IgD-negative memory B cell (primary cell): ENCODE data around the gene RAB28. TPM values are rescaled to one million over a fixed set of nuclear protein-coding genes. Genes with fewer than 3 reads are reported as not detected.

Source experiments
- H3K27ac Mint-ChIP-seq, 3 donors: one replicate each; pipeline ENCODE4 v1.8.0; 2020 to 2022; ENCODE audit warnings: mild to moderate bottlenecking in 3 of 3, mixed read lengths in 3 of 3, moderate library complexity in 1 of 3
- H3K27me3 Mint-ChIP-seq: one replicate; pipeline ENCODE4 v1.8.0; 2021; ENCODE audit warnings: mixed read lengths
- H3K36me3 Mint-ChIP-seq: one replicate; pipeline ENCODE4 v1.8.0; 2020; ENCODE audit warnings: mild to moderate bottlenecking, mixed read lengths
- H3K4me1 Mint-ChIP-seq, 3 donors: one replicate each; pipeline ENCODE4 v1.8.0; 2020 to 2022; ENCODE audit warnings: mixed read lengths in 3 of 3, mild to moderate bottlenecking in 1 of 3
- H3K4me3 Mint-ChIP-seq, 4 donors: one replicate each; pipeline ENCODE4 v1.8.0; 2020 to 2022; ENCODE audit warnings: mild to moderate bottlenecking in 4 of 4, mixed read lengths in 4 of 4, moderate library complexity in 3 of 4
- H3K9me3 Mint-ChIP-seq, 3 donors: one replicate each; pipeline ENCODE4 v1.8.0; 2020 to 2021; ENCODE audit warnings: mixed read lengths in 3 of 3, mild to moderate bottlenecking in 1 of 3
- polyA plus RNA-seq: library from polyadenylated mRNA; unstranded; fragments of 300-500 nt; fragmentation: Illumina TruSeq; gene quantifications from one replicate; pipeline ENCODE4 v1.2.3, GENCODE V29; 2021

RAB28 gene
- polyA plus RNA-seq, 1 donor from 2014 or later: 12.1 TPM

DNA sequence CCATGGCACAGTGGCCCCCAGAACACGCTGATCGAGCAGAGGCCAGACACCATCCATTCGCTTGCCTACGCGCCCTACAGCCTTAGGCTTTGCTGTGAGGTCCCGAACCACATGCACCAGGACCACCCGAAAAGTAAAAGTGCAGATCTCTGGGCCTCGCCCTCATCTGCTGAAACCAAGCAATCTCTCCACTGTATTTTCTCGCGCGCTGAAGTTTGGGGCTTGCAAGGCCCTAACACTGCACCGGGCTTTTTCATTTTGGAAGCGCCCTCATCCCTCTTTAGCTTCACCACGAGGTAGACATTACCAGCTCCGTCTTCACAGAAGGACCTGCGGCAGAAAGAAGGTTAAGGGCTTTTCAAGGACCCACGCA is 39.0 kb upstream of the RAB28 start:
- Mint-ChIP-seq H3K36me3 (peaks cover 1% of the 10 kb centered on the region), H3K4me3 (peak overlapping the region in 3 of 4 donors; percentile 21 to 69 (median 63)), H3K27me3 (peaks cover 56% of the 10 kb centered on the region), H3K27ac (peak overlapping the region in 2 of 3 donors; percentile 19 to 94), H3K9me3 (peaks cover 0 to 6% (median 0%) of the 10 kb centered on the region in 3 donors), H3K4me1 (peaks cover 2 to 7% (median 4%) of the 10 kb centered on the region in 3 donors)

DNA sequence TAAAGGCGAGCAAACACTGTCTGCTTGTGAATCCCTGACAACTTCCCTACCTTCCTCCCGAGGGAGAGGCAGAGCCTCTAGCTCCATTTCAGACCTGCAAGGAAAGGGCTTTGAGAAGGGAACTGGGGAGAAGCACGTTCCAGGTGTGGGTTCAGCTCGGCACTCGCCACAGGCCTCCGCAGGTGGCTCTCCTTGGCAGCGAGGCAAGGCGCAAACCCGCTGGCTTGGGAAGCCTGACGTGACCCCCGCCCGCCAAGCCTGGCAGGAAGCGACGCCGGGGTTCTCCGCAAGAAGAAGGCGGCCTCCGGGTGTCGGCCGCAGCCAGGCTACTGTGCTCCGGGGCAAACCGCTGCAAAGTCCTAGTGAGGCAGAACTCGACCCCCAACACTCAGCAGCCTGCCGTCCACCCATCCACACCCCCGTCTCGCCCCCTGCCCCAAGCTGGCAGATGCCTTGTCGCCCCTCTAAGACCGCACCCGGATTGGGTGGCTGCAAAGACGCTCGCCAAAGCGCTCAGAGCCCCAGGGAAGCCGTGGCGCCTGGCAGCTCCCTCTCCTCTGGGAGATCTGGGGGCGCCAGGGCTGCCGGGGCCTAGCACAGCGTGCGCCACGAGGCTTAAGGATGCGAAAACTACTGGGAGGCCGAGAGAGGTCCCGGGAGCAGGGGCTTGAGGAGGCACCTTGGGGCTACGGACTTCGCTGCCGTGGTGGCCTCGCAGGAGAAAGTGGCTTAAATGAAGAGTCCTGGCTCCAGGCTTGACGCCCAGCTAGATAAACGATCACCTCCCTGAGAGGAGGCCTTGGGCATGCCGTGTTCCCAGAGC is 38.4 kb upstream of the RAB28 start:
- peak overlapping the region in 3 of 4 donors; percentile 30 to 71 (median 69) for H3K4me3 Mint-ChIP-seq
- peaks cover 0 to 6% (median 0%) of the 10 kb centered on the region in 3 donors for H3K9me3 Mint-ChIP-seq
- peaks cover 0 to 3% (median 3%) of the 10 kb centered on the region in 3 donors for H3K4me1 Mint-ChIP-seq
- H3K36me3 Mint-ChIP-seq: peaks cover 1% of the 10 kb centered on the region
- peak overlapping the region in 2 of 3 donors; percentile 67 to 94 for H3K27ac Mint-ChIP-seq
- peaks cover 50% of the 10 kb centered on the region for H3K27me3 Mint-ChIP-seq

DNA sequence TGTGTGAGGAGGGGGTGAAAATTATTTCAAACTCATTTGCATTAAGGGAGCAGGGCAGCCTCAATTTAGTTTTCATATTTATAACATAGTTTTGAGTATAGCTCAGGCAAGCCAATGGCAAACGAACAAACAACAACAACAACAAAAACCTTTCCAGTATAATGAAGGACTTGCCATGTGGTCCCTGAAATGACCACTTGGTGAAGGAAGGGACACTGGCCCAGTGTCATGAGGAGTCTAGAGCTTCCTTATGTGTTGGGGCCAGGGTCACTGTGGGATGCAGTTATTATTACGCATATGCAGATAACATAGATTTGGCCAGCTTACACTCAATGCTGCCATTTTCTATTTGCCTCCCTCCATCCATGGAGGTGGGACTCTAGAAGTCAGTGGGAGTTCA is 36.9 kb upstream of the RAB28 start:
- Mint-ChIP-seq H3K36me3 (peaks cover 1% of the 10 kb centered on the region), H3K4me1 (no peaks in the 10 kb centered on the region), H3K27me3 (peaks cover 37% of the 10 kb centered on the region), H3K9me3 (peaks cover 0 to 4% (median 0%) of the 10 kb centered on the region in 3 donors), H3K4me3 (no peak overlapping the region), H3K27ac (no peak overlapping the region)

DNA sequence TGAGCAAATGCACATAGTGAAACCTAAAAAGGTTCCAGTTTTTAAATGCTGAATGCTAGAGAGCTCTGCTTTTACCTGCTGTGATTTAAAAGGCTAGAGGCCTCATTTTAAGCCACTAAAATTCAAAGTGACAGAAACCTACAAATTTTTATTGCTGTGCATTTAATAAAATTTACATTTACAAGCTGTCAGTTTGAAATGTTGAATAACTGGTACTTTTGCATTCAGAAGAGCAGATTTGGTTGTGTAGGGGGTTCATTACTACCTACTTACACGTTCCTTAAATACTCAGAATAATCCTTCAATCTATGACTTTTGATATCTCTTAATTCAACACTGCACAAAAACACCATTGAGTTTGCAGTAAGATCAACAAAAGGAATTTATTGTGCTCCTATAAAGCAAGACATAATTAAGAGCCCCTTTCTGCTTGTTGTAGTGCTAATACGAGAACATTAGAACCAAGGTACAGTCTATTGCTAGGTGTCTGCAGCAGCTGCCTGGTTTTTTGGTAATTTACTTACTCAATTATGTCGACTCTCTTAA is 32.2 kb upstream of the RAB28 start:
- Mint-ChIP-seq H3K27ac (no peak overlapping the region), H3K4me3 (no peak overlapping the region), H3K36me3 (peaks cover 2% of the 10 kb centered on the region), H3K9me3 (no peaks in the 10 kb centered on the region), H3K27me3 (peaks cover 19% of the 10 kb centered on the region), H3K4me1 (no peaks in the 10 kb centered on the region)

DNA sequence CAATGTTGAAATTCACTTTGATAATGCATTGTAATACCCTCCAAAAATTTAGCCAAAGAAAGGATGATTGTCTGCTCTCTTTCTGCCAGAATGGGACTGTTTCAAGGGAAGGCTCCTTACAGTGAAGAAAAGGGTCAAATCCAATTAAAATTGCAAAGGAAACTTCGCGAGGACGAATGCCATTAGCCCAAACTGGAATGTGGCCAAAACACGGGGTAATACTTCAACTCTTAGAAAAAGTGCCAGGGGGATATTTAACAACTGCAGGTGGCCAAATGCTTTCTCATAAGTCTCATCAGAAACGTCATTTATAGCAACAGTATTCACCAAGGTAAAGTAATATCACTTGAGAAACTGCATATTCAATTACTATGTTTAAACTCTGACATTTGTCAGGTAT is 31.1 kb upstream of the RAB28 start:
- H3K27ac Mint-ChIP-seq: no peak overlapping the region
- peaks cover 16% of the 10 kb centered on the region for H3K27me3 Mint-ChIP-seq
- no peaks in the 10 kb centered on the region for H3K9me3 Mint-ChIP-seq
- H3K4me3 Mint-ChIP-seq: no peak overlapping the region
- no peaks in the 10 kb centered on the region for H3K4me1 Mint-ChIP-seq
- H3K36me3 Mint-ChIP-seq: peaks cover 2% of the 10 kb centered on the region

DNA sequence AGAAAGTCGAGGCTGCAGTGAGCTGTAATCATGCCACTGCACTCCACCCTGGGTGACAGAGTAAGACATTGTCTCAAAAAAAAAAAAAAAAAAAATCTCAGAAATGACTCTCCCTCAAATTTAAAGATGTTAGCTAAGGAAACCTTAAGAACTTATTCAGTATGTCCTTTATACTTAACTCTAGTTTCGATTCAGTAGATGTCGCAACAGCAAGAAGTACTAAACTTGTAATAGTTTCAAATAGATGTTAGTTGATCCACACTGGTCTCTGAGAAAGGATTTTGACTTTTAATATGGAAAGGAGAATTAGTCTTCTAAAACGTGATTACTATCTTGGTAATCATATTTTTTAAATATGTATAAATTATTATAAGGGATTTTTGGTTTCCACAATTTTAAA is 30.6 kb upstream of the RAB28 start:
- H3K27ac Mint-ChIP-seq: no peak overlapping the region
- no peak overlapping the region for H3K4me3 Mint-ChIP-seq
- peaks cover 16% of the 10 kb centered on the region for H3K27me3 Mint-ChIP-seq
- peaks cover 2% of the 10 kb centered on the region for H3K36me3 Mint-ChIP-seq
- H3K4me1 Mint-ChIP-seq: no peaks in the 10 kb centered on the region
- no peaks in the 10 kb centered on the region for H3K9me3 Mint-ChIP-seq

DNA sequence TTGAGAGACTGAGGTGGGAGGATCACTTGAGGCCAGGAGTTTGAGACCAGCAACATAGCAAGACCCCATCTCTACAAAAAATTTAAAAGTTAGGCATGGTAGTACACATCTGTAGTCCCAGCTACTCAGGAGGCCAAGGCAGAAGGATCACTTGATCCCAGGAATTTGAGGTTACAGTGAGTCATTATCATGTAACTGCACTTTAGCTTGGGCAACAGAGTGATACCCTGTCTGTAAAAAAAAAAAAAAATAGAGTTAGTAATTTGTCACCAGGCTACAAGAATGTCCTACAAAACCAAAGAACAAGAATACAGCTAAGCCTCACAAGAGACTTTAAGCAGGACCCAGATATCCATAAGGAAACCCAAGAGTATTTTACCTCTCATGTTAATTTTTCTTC is 27.0 kb upstream of the RAB28 start:
- no peak overlapping the region for H3K4me3 Mint-ChIP-seq

DNA sequence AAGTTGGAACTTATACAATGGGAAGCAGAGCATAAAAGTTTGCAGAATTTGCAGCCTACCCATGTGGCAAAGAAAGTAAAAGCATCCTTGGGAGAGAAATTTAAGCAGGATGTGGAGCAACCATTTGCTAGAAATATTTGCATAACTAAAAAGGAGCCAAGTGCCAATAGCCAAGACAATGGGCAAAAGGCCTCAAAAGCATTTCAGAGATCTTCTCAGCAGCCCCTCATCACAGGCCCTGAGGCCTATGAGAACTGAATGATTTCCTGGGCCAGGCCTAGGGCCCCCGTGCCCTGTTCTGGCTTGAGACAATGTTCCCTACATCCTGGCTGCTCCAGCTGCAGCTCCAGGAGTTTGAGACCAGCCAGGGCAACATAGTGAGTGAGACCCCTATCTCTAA is 25.3 kb upstream of the RAB28 start:
- Mint-ChIP-seq H3K9me3 (no peaks in the 10 kb centered on the region), H3K27me3 (peaks cover 13% of the 10 kb centered on the region), H3K4me3 (no peak overlapping the region), H3K4me1 (no peaks in the 10 kb centered on the region), H3K36me3 (peaks cover 2% of the 10 kb centered on the region), H3K27ac (no peak overlapping the region)

More for the DNA sequence above, 27.0 kb upstream of the RAB28 start:
- H3K27me3 Mint-ChIP-seq: peaks cover 15% of the 10 kb centered on the region
- no peaks in the 10 kb centered on the region for H3K4me1 Mint-ChIP-seq
- H3K27ac Mint-ChIP-seq: no peak overlapping the region
- no peaks in the 10 kb centered on the region for H3K9me3 Mint-ChIP-seq
- peaks cover 2% of the 10 kb centered on the region for H3K36me3 Mint-ChIP-seq

DNA sequence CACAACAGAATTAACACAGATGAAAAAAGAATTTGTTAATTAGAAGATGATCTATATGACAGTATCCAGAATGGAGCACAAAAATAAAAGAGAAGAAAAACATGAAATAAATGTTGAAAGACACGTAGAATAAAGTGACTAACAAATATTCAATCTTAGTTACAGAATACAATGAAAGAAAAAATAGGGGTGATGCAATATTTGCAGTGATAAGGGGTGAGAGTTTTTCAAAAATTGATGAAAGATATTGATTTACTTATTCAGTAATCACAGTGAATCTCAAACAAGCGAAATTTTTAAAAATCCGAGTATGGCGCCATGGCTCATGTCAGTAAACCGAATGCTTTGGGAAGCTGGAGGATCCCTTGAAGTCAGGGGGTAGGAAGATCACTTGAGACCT is 20.2 kb upstream of the RAB28 start:
- no peaks in the 10 kb centered on the region for H3K4me1 Mint-ChIP-seq
- H3K4me3 Mint-ChIP-seq: no peak overlapping the region
- H3K36me3 Mint-ChIP-seq: no peaks in the 10 kb centered on the region
- no peak overlapping the region for H3K27ac Mint-ChIP-seq
- peaks cover 4% of the 10 kb centered on the region for H3K27me3 Mint-ChIP-seq
- H3K9me3 Mint-ChIP-seq: peaks cover 0 to 2% (median 0%) of the 10 kb centered on the region in 3 donors

DNA sequence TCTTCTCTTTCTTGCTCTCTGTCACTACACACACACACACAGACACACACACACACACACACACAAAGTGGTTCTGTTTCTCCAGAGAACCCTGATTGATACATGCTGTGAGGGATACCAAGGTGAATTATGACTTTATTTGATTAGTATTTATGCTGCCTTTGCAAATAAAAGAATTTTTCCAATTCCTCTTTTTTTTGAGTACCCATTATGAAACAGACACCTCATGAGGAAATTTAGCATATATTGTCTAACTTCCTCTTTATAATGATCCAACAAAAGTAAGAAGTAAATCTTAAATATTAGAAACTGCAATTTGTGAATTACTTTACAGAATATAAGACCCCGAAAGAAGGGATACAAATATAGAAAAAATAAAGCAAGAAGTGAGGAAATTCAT is 14.3 kb upstream of the RAB28 start:
- no peaks in the 10 kb centered on the region for H3K36me3 Mint-ChIP-seq
- H3K4me1 Mint-ChIP-seq: no peaks in the 10 kb centered on the region
- H3K27ac Mint-ChIP-seq: no peak overlapping the region
- H3K4me3 Mint-ChIP-seq: no peak overlapping the region
- H3K27me3 Mint-ChIP-seq: peaks cover 10% of the 10 kb centered on the region
- H3K9me3 Mint-ChIP-seq: peaks cover 0 to 2% (median 2%) of the 10 kb centered on the region in 3 donors

DNA sequence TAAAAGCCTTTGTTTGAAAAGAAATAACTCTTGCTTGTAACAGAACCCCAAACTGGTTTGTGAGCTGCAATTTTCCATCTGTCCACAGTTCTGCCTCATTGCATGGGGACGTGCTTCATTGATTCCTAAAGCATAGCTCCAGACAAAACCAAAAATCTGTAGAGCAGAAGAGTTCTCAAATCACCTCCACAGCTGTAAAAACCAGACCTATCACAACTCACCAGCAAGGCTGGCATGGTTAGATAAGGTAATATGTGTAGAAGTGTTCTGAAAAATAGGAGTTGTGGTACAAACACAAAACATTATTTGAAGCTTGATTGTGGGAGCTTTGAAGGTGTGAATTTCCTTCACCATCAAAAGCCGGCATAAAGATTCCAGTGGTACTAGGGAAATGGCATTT is 12.5 kb upstream of the RAB28 start:
- H3K27ac Mint-ChIP-seq: no peak overlapping the region
- peaks cover 10% of the 10 kb centered on the region for H3K27me3 Mint-ChIP-seq
- H3K4me1 Mint-ChIP-seq: no peaks in the 10 kb centered on the region
- no peaks in the 10 kb centered on the region for H3K36me3 Mint-ChIP-seq
- peaks cover 0 to 2% (median 2%) of the 10 kb centered on the region in 3 donors for H3K9me3 Mint-ChIP-seq
- no peak overlapping the region for H3K4me3 Mint-ChIP-seq

DNA sequence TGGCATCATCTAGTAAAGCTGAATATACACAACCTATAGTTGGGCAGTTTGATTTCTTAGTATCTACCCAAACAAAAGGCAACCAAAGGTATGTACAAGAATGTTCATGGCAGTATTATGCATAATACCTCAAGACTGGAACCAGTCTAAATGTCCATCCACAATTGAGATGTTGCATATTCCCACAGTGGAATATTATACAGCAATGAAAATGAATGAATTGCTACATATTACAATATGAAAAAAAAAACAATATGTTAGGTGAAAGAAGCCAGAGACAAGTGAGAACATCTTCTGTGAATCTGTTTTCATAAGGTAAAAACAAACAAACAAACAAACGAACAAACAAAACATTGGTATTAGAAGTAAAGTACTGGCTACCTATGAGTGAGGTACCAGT is 11.6 kb upstream of the RAB28 start:
- Mint-ChIP-seq H3K4me3 (no peak overlapping the region), H3K36me3 (no peaks in the 10 kb centered on the region), H3K9me3 (peaks cover 0 to 2% (median 2%) of the 10 kb centered on the region in 3 donors), H3K27ac (no peak overlapping the region), H3K27me3 (peaks cover 6% of the 10 kb centered on the region), H3K4me1 (no peaks in the 10 kb centered on the region)

DNA sequence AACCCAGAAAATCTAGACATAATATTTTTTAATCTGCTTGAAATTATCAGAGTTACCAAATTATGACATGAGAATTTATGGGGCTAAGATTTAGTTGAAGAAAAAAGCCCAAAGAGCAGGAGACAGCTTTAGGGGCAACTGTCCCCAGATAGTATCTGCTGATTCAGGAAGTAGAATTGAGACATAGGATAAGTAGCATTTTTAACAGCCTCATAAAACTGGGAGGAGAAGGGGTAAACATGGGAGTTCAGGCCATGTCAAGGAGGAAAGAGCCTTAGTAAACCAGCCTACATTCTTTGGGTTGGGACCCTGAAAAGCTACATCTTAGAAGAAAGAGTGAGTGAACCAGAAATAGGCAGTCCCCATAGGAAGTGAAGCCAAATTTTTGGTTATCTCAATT is 9.7 kb upstream of the RAB28 start:
- H3K27ac Mint-ChIP-seq: no peak overlapping the region
- no peak overlapping the region for H3K4me3 Mint-ChIP-seq
- no peaks in the 10 kb centered on the region for H3K4me1 Mint-ChIP-seq
- H3K9me3 Mint-ChIP-seq: peaks cover 0 to 2% (median 2%) of the 10 kb centered on the region in 3 donors
- no peaks in the 10 kb centered on the region for H3K36me3 Mint-ChIP-seq
- peaks cover 10% of the 10 kb centered on the region for H3K27me3 Mint-ChIP-seq

DNA sequence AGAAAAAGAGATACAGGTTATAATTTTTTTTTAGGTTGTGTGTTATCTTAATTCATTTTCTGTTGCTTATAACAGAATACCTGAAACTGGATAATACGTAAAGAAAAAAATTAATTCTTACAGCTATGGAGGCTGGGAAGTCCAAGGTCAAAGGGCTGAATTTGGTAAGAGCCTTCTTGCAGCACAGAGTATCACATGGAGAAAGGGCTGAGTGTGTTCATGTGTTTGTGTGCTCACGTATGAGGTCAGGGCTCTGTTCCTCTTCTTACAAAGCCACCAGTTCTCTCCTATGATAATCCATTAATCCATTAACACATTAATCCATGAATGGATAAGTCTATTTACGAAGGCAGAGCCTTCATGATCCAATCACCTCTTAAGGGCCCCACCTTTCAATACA is 8.6 kb upstream of the RAB28 start:
- no peaks in the 10 kb centered on the region for H3K4me1 Mint-ChIP-seq
- peaks cover 14% of the 10 kb centered on the region for H3K27me3 Mint-ChIP-seq
- no peak overlapping the region for H3K4me3 Mint-ChIP-seq
- H3K9me3 Mint-ChIP-seq: peaks cover 2 to 3% (median 2%) of the 10 kb centered on the region in 3 donors
- H3K36me3 Mint-ChIP-seq: no peaks in the 10 kb centered on the region
- H3K27ac Mint-ChIP-seq: no peak overlapping the region

DNA sequence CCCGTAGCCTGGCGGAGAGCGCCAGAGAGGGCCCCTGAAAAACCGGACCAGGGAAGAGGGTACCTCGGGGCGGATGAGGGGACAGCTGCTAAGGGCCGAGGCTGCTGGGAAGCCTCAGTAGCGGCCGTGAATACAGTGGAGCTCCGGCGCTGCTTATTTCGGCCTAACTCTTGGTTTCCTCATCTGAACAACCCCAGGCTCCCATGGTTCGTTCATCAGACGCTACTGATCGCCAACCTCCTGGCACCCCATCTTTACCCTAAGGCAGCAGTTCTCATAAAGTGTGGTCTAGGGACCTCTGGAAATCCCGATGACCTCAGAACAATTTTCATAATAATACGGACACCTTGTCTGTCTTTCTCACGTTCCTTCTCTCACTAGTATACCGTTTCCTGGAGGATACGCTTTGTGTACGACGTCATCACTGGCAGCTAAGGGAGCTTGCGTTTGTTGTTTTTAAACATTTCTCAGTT is 645 bp upstream of the RAB28 start:
- peak overlapping the region; percentile 75 to 99 (median 96) for H3K4me3 Mint-ChIP-seq
- H3K36me3 Mint-ChIP-seq: no peaks in the 10 kb centered on the region
- peaks cover 11% of the 10 kb centered on the region for H3K27me3 Mint-ChIP-seq
- peaks cover 0 to 6% (median 0%) of the 10 kb centered on the region in 3 donors for H3K9me3 Mint-ChIP-seq
- H3K4me1 Mint-ChIP-seq: peaks cover 7 to 18% (median 16%) of the 10 kb centered on the region in 3 donors
- peak overlapping the region; percentile 80 to 100 (median 99) for H3K27ac Mint-ChIP-seq

DNA sequence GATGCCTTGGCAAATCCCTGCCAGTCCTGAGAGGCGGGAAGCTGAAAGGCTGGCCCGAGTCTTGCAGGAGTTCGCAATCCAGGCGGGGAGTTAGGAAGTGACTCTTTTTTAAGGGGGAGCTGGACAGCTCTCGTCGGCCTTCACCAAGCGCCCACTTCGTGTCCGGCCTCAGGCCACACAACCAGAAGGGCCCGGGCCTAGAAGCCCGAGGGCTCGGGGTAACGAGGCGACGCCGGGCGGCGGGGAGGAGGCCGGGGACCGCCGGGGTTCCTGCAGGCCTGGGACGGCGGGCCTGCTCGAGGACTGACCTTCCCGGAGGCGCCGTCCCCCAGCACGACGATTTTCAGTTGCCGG is 395 bp downstream of the RAB28 start:
- H3K9me3 Mint-ChIP-seq: peaks cover 0 to 6% (median 0%) of the 10 kb centered on the region in 3 donors
- peaks cover 7% of the 10 kb centered on the region for H3K27me3 Mint-ChIP-seq
- no peaks in the 10 kb centered on the region for H3K36me3 Mint-ChIP-seq
- peaks cover 7 to 18% (median 16%) of the 10 kb centered on the region in 3 donors for H3K4me1 Mint-ChIP-seq
- peak overlapping the region; percentile 75 to 99 (median 96) for H3K4me3 Mint-ChIP-seq
- H3K27ac Mint-ChIP-seq: peak overlapping the region; percentile 63 to 100 (median 80)
